Pancreas (tissue), 10 donors: ENCODE data around the gene CXCR1. TPM values are rescaled to one million over a fixed set of nuclear protein-coding genes. Genes with fewer than 3 reads are reported as not detected.
A peak's percentile ranks its signal among the peaks of the same experiment; 100 is the strongest.
"Not testable (repeated sequence)": the region's sequence is repeated elsewhere in the genome, so short reads cannot be mapped to it uniquely, and the experiment has no call there.

Experiments
- ATAC-seq, 4 donors: fragments of 200-7000 bp; cut with Tn5 transposase; one replicate each; pipeline versions ENCODE4 v1.8.0 to v1.9.1; 2020; ENCODE audit warnings: mild to moderate bottlenecking in 4 of 4, moderate library complexity in 4 of 4
- DNase-seq, 6 donors: peaks; one replicate each; pipeline ENCODE4 v3.0.0-alpha.2; 2020
- FAIRE-seq: peaks from 2 replicates; lab custom pipeline; 2012; peaks lifted over from hg19 to GRCh38; lab: Jason Lieb, UNC
- H3K27ac ChIP-seq, 4 donors: fragments of 200-600 bp; sonication (generic); 1 replicate in 3 of 4; 2 replicates in 1 of 4; pipeline versions ENCODE4 v1.5.0 to v1.8.0; 2020
- H3K27me3 ChIP-seq, 4 donors: fragments of 200-600 bp; one replicate each; pipeline ENCODE4 v1.8.0; 2021
- H3K36me3 ChIP-seq, 3 donors: fragments of 200-600 bp; sonication (generic) in 1 of 3; one replicate each; pipeline versions ENCODE4 v1.5.0 to v1.8.0; 2020 to 2021
- H3K4me1 ChIP-seq, 3 donors: fragments of 200-600 bp; one replicate each; pipeline ENCODE4 v1.8.0; 2021
- H3K4me3 ChIP-seq, 4 donors: fragments of 200-600 bp; sonication (generic) in 2 of 4; one replicate each; pipeline versions ENCODE4 v1.5.0 to v1.8.0; 2020 to 2021
- H3K9me3 ChIP-seq, 4 donors: fragments of 200-600 bp; one replicate each; pipeline ENCODE4 v1.8.0; 2021
- WGBS, 2 donors: extraction: QIAGEN DNeasy Blood & Tissue Kit; methylation state at CpG; one replicate each; pipeline ENCODE4 v1.1.7; 2013; 5-methylcytosine and 5-hydroxymethylcytosine counted together
- intact Hi-C, 3 donors: fragments of 100-400 bp; cut with DNase I; formaldehyde crosslinking; loops; one replicate each; pipeline versions ENCODE4 v1.11.1 to v1.14.2; 2022
- polyA plus RNA-seq, 2 donors: library from polyadenylated mRNA; stranded (reverse); fragments of 200-250 nt; gene quantifications; one replicate each; pipeline ENCODE4 v1.2.3, GENCODE V29; 2013
- total RNA-seq, 6 donors: library from RNA; stranded (reverse); fragmentation: NEBNext Ultra II Directional in 4 of 6; extraction: Animal tissue kit (Norgen Biotek cat#: 25700) in 4 of 6; gene quantifications; one replicate each; pipeline versions ENCODE4 v1.2.1 to v1.2.4, GENCODE V29; 2021 to 2023
- TF ChIP-seq, protein P1 (sequence below), 4 donors: fragments of 200-600 bp; sonication (generic) in 3 of 4; IDR thresholded peaks; one replicate each; pipeline versions ENCODE4 v1.5.0 to v1.8.0; 2021; ENCODE audit warnings: antibody characterized with exemption in 4 of 4
- donor health status: healthy with polysubstance abuse.
- donor health status: DM: no; HTN: no; CAD: no; lungs with moderate emphysema.
- donor health status: DM: no; HTN: no; CAD: no.
- donor health status: control.
- donor health status: control.
- donor health status: Bipolar disorder and iron deficiency.
- donor health status: DM: yes; HTN: yes; CAD: no.
- donor health status: DM: no; HTN: no; CAD: no.
- donor health status: DM: no; HTN: no; CAD: no.
- donor health status: DM: yes; HTN: yes; CAD: no.

Gene CXCR1
- total and polyA plus RNA-seq, 8 donors = 0.08 to 0.92 (median 0.52) TPM; not detected in 3

GRCh38 chr2:218180467-218181114, 13.8 kb upstream of the CXCR1 start:
- H3K4me3 ChIP-seq = no peak overlapping the region
- no peak overlapping the region for H3K27ac ChIP-seq
- no peaks in the 10 kb centered on the region for H3K36me3 ChIP-seq
- no peak for DNase-seq
- intact Hi-C loops = loop anchor here in 1 of 3 donors (5.0 to 10.0 kb wide), 2 partner anchors 82 to 204 kb away; partner anchors contain the start of genes GPBAR1 and SLC11A1
- WGBS, 2 donors = 53 to 64% methylated on average over 9 of the region's 9 CpGs
- no peaks in the 10 kb centered on the region for H3K4me1 ChIP-seq
- TF ChIP-seq, protein P1, sequence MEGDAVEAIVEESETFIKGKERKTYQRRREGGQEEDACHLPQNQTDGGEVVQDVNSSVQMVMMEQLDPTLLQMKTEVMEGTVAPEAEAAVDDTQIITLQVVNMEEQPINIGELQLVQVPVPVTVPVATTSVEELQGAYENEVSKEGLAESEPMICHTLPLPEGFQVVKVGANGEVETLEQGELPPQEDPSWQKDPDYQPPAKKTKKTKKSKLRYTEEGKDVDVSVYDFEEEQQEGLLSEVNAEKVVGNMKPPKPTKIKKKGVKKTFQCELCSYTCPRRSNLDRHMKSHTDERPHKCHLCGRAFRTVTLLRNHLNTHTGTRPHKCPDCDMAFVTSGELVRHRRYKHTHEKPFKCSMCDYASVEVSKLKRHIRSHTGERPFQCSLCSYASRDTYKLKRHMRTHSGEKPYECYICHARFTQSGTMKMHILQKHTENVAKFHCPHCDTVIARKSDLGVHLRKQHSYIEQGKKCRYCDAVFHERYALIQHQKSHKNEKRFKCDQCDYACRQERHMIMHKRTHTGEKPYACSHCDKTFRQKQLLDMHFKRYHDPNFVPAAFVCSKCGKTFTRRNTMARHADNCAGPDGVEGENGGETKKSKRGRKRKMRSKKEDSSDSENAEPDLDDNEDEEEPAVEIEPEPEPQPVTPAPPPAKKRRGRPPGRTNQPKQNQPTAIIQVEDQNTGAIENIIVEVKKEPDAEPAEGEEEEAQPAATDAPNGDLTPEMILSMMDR (IDR thresholded peaks at IDR 0.05) = no peak
- no peak for FAIRE-seq
- no peaks in the 10 kb centered on the region for H3K9me3 ChIP-seq
- ATAC-seq = no peak
- H3K27me3 ChIP-seq = no peaks in the 10 kb centered on the region

DNA sequence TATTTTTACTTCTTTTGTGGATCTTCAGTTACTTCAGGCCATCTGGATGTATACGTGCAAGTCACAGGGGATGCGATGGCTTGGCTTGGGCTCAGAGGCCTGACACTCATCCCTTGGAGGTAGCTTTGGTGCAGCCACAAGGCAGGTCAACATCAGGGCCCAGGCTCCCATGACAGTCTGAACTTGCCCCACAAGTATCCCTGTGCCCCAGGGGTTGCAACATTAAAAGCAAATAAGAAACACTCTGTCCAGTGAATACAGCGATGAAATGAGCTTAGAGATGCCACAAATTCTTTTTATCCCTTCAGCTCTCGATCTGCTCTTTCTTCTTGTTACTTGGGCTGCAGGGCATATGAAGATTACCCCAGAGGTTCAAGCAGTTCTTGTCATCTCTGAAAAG, 13.0 kb upstream of the CXCR1 start:
- Histone ChIP-seq H3K27ac (no peak overlapping the region), H3K4me3 (no peak overlapping the region), H3K27me3 (no peaks in the 10 kb centered on the region), H3K36me3 (no peaks in the 10 kb centered on the region), H3K4me1 (no peaks in the 10 kb centered on the region), H3K9me3 (no peaks in the 10 kb centered on the region)
- 85 to 92% methylated on average over 4 of the region's 4 CpGs for WGBS, 2 donors
- FAIRE-seq (no peak), ATAC-seq (no peak), DNase-seq (no peak)
- TF ChIP-seq, protein P1 (IDR thresholded peaks at IDR 0.05) = no peak
- intact Hi-C loops = loop anchor here in 1 of 3 donors (5.0 to 10.0 kb wide), 2 partner anchors 83 to 205 kb away; partner anchors contain the start of genes GPBAR1 and SLC11A1

GRCh38 chr2:218172845-218173244, 6.1 kb upstream of the CXCR1 start:
- no peaks in the 10 kb centered on the region for H3K9me3 ChIP-seq
- H3K27ac ChIP-seq = no peak overlapping the region
- DNase-seq (no peak), FAIRE-seq (no peak), ATAC-seq (no peak)
- TF ChIP-seq, protein P1 (IDR thresholded peaks at IDR 0.05) = no peak
- H3K4me1 ChIP-seq = no peaks in the 10 kb centered on the region
- no peaks in the 10 kb centered on the region for H3K27me3 ChIP-seq
- WGBS, 2 donors = 82 to 91% methylated on average over 2 of the region's 2 CpGs
- no peaks in the 10 kb centered on the region for H3K36me3 ChIP-seq
- H3K4me3 ChIP-seq = no peak overlapping the region
- intact Hi-C loops = no loop called here

DNA sequence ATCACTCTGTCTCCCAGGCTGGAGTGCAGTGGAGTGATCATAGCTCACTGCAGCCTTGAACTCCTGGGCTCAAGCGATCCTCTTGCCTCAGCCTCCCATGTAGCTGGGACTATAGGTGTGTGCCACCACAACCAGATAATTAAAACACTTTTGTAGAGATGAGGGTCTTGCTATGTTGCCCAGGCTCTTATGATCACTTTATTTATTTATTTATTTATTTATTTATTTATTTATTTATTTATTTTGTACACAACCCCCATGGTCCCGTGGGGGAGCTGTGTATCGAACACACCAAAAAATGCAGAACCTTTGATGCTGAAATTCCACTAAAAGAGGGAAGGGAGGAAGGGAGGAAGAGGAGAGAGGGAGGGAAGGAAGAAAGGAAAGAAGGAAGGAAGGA, 5.0 kb upstream of the CXCR1 start:
- H3K27ac ChIP-seq, H3K27me3 ChIP-seq, ATAC-seq, H3K4me3 ChIP-seq, intact Hi-C loops, H3K36me3 ChIP-seq, H3K9me3 ChIP-seq, DNase-seq, FAIRE-seq, H3K4me1 ChIP-seq: not testable (repeated sequence)
- WGBS, 2 donors = 88 to 89% methylated on average over 3 of the region's 3 CpGs

GRCh38 chr2:218169757-218170546, 3.2 kb upstream of the CXCR1 start:
- H3K36me3 ChIP-seq = no peaks in the 10 kb centered on the region

More at GRCh38 chr2:218169757-218170546, 3.2 kb upstream of the CXCR1 start:
- Histone ChIP-seq H3K27ac (no peak overlapping the region), H3K4me3 (no peak overlapping the region), H3K27me3 (no peaks in the 10 kb centered on the region), H3K9me3 (no peaks in the 10 kb centered on the region), H3K4me1 (no peaks in the 10 kb centered on the region)
- peak; percentile 51 to 86 (median 72) for ATAC-seq
- no peak for FAIRE-seq
- TF ChIP-seq, protein P1 (IDR thresholded peaks at IDR 0.05) = no peak
- 33 to 35% methylated on average over 5 of the region's 5 CpGs for WGBS, 2 donors
- DNase-seq = peak in 2 of 6 donors; percentile 12 to 41
- intact Hi-C loops = no loop called here
